ENCODE measurements around the gene CDKL1.

DNA sequence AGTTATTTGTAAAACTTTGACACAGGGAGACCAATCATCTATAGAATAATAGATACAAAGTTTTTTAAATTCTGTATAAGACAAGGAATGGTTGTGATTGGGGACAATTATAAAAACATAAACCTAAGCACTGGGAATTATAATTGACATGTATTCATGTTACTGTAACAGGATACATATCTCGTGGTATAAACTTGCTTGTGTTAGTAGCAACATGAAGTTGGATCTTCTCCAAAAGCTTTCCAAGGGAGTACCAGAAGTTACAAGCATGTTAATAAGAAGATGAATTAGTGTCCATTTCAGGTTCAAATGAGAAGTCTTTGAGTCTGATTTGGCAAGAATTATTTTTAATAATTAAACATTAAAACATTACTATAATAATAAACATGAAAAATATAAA, 42.2 kb downstream of the CDKL1 start:
- TF ChIP-seq, protein P1, sequence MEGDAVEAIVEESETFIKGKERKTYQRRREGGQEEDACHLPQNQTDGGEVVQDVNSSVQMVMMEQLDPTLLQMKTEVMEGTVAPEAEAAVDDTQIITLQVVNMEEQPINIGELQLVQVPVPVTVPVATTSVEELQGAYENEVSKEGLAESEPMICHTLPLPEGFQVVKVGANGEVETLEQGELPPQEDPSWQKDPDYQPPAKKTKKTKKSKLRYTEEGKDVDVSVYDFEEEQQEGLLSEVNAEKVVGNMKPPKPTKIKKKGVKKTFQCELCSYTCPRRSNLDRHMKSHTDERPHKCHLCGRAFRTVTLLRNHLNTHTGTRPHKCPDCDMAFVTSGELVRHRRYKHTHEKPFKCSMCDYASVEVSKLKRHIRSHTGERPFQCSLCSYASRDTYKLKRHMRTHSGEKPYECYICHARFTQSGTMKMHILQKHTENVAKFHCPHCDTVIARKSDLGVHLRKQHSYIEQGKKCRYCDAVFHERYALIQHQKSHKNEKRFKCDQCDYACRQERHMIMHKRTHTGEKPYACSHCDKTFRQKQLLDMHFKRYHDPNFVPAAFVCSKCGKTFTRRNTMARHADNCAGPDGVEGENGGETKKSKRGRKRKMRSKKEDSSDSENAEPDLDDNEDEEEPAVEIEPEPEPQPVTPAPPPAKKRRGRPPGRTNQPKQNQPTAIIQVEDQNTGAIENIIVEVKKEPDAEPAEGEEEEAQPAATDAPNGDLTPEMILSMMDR (conservative IDR thresholded peaks at IDR 0.05; ENCODE audit: low read depth, low read length) = no peak
- no peak for TF ChIP-seq EZH2 (IDR thresholded peaks at IDR 0.05; ENCODE audit: borderline replicate concordance, low read depth, low read length, poor library complexity, severe bottlenecking)
